ENCODE results near the gene KLHL17. TPM values are rescaled to one million over a fixed set of nuclear protein-coding genes. Genes with fewer than 3 reads are reported as not detected.

The KLHL17 gene
- total RNA-seq, 4 donors from 2014 or later, result 4.4 to 10.0 (median 5.0) TPM

DNA sequence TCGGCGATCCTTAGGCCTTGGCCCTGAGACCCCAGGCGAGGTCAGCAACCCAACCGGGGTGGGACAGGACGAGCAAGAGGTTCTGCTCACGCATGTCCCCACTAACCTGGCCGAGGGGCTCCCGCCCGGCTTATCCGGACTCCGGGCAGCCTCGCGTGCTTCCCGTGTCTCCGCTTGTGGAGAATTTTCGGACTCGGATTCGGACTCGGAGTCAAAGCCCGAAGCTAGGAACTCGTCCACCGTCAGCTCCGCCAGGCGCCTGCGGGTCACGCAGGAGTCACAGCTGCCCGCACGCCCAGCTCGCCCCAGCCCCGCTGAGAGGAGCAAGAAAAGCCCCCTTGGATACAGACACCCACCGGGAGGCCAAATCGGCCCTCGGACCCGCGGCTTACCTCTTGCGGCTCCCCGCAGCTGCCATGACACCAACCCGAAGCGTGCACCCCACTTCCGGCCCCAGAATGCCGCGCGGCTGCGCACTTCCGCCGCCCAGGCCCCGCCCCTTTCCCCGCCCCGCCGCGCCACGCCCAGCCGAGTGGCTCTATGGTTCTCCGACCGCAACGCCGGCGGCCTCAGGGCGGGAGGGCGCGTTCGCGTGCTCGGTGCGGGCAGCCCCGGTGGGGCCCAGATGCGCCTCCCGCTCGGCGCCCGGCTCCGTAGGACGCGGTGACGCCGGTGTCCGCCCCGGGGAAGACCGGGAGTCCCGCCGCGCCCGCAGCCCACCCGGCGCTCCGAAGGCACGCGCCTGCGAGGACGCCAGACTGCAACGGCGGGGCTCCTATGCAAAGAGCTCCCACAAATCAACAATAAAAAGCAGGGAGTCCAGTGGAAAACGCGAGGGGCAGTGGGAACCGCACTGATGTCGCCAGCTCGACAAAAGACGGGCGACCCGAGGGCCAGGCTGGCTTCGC, 1.3 kb upstream of the KLHL17 start, which contains the start of gene NOC2L:
Gene NOC2L (minus strand): TSS at position 434 of the 908 bp plus-strand sequence. CDS start 16 bp downstream, at position 418.
- TF ChIP-seq, protein P1, sequence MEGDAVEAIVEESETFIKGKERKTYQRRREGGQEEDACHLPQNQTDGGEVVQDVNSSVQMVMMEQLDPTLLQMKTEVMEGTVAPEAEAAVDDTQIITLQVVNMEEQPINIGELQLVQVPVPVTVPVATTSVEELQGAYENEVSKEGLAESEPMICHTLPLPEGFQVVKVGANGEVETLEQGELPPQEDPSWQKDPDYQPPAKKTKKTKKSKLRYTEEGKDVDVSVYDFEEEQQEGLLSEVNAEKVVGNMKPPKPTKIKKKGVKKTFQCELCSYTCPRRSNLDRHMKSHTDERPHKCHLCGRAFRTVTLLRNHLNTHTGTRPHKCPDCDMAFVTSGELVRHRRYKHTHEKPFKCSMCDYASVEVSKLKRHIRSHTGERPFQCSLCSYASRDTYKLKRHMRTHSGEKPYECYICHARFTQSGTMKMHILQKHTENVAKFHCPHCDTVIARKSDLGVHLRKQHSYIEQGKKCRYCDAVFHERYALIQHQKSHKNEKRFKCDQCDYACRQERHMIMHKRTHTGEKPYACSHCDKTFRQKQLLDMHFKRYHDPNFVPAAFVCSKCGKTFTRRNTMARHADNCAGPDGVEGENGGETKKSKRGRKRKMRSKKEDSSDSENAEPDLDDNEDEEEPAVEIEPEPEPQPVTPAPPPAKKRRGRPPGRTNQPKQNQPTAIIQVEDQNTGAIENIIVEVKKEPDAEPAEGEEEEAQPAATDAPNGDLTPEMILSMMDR (IDR thresholded peaks at IDR 0.05; ENCODE audit: low read depth), result no peak

DNA sequence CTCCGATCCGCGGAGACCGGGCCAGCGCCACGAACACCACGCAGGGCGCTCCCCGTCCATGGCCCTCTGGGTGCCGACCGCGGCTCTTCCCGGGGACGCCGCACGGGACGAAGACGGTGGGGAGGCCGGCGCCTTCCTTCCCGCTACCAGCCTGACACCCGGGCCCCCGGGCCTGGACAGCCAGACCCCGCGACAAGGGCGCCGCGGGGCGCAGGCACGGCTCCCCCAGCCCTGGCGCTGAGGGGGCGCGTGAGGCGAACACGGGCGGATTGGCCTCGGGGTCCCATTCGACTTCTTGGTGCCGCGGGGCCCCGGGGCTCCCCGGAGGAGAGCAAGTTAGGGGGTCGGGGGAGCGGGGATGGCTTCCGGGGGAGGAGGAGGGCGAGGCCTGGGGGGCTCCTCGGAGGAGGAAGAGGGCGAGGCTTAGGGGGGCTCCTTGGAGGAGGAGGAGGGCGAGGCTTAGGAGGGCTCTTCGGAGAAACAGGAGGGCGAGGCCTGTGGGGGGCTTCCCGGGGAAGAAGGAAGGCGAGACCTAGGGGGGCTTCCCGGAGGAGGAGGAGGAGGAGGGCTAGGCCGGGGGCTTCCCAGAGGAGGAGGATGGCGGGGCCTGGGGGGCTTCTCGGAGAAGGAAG, 537 bp upstream of the KLHL17 start:
- TF ChIP-seq, protein P1 (IDR thresholded peaks at IDR 0.05; ENCODE audit: low read depth), result no peak

- TF ChIP-seq, protein P1 (IDR thresholded peaks at IDR 0.05; ENCODE audit: low read depth), result no peak
Observed at GRCh38 chr1:961132-961669, 817 bp downstream of the KLHL17 start.

GRCh38 chr1:962381-963300, 2.3 kb downstream of the KLHL17 start:
- TF ChIP-seq, protein P1 (IDR thresholded peaks at IDR 0.05; ENCODE audit: low read depth), result no peak

- TF ChIP-seq, protein P1 (IDR thresholded peaks at IDR 0.05; ENCODE audit: low read depth), result no peak
Observed at GRCh38 chr1:963301-963651, 2.9 kb downstream of the KLHL17 start.

DNA sequence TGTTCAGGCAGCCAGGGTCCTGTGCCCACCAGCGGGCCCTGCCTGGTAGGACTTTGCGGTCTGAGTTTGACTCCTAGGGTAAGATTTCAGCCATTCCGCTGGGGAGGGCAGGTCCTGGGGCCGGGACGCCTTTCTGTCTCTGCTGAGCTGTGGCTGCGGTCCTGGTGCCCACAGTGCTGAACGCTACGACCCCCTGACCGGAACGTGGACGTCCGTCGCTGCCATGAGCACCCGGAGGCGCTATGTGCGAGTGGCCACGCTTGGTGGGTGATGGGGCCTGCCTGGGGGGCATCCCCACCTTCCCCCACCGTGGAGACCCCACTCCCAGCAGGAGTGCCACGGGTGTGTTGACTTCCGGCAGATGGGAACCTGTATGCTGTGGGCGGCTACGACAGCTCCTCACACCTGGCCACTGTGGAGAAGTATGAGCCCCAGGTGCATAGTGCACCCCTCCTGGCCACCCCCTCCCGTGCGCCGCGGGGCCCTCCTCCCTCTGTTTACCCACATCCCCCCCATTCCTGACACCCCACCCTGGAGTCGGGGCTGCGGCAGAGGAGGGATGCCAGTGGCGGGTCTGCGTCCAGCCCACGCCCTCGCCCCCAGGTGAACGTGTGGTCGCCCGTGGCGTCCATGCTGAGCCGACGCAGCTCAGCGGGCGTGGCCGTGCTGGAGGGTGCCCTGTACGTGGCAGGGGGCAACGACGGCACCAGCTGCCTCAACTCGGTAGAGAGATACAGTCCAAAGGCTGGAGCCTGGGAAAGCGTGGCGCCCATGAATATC, 3.6 kb downstream of the KLHL17 start:
- TF ChIP-seq, protein P1 (IDR thresholded peaks at IDR 0.05; ENCODE audit: low read depth), result no peak
